DOHH2 (cell line): ENCODE measurements around the gene ITPKB.

ENCODE experiments used
- CTCF ChIP-seq: fragments of 200-600 bp; sonication (generic); IDR thresholded peaks from one replicate; pipeline ENCODE4 v1.5.1; 2014; ENCODE audit warnings: antibody characterized with exemption, mild to moderate bottlenecking, low read depth, low read length; ENCODE audit not compliant: poor library complexity, severe bottlenecking
- EZH2phosphoT487 ChIP-seq: fragments of 200-600 bp; sonication (generic); IDR thresholded peaks from 2 replicates; pipeline ENCODE4 v1.6.1; 2017; ENCODE audit warnings: borderline replicate concordance, mild to moderate bottlenecking, antibody characterized with exemption, low read length, moderate library complexity, mixed read lengths

DNA sequence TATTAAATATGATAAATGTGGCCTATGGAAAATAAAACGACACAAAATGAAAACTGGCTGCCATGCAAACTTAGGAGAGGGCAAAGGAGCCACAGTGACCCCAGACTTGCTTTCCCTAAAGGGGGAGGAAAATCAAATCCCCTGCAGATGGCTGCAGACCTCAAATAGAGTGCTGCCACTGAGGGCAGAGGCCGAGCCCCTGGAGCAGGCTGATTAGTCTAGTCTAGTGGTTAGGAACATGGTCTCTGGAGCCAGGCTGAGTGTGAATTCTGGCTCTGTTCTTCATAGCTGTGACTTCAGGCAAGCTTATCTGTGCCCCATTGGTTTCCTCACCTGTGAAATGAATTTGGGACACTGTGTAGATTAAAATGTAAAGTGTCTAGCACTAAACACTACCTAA lies 60.8 kb downstream of the ITPKB start:
- TF ChIP-seq CTCF (no peak), EZH2phosphoT487 (no peak)
